Measurements from ENCODE around the gene ESRRA. TPM values are rescaled to one million over a fixed set of nuclear protein-coding genes. Genes with fewer than 3 reads are reported as not detected.

Gene ESRRA
- total and polyA plus RNA-seq, 10 donors, result 24.0 to 56.5 (median 43.2) TPM

- Histone ChIP-seq H3K9me3 (no peaks in the 10 kb centered on the region), H3K36me3 (no peaks in the 10 kb centered on the region), H3K27me3 (replicated peaks in 1 of 7) (peaks cover 9 to 84% (median 69%) of the 10 kb centered on the region in 7 donors), H3K4me1 (peaks cover 22 to 60% (median 32%) of the 10 kb centered on the region in 6 donors), H3K4me3 (peak overlapping the region in 7 of 8 donors; percentile 13 to 67 (median 28)), H3K27ac (peak overlapping the region in 1 of 8 donors; percentile 16)
- DNase-seq, result peak; percentile 84
- intact Hi-C loops (cut with DNase I; ENCODE audit: low total_unique reads), result no loop called here
- TF ChIP-seq CTCF (IDR thresholded peaks at IDR 0.05 in 8 of 11, conservative IDR thresholded peaks at IDR 0.05 in 3 of 11) (no peak), POLR2AphosphoS5 (IDR thresholded peaks at IDR 0.05) (peak in 2 of 3 donors; percentile 38 to 58), POLR2A (IDR thresholded peaks at IDR 0.05) (no peak)
- 3 to 9% (median 4%) methylated on average over 11 to 60 of the region's 60 CpGs for WGBS, 5 donors
These were observed 6.1 kb upstream of the ESRRA start for GRCh38 chr11:64298966-64299846.

GRCh38 chr11:64299847-64300648, 5.3 kb upstream of the ESRRA start, which contains the start of gene CATSPERZ:
TSS of gene CATSPERZ (plus strand) at chr11:64300358. CDS start at chr11:64300411, 53 bp downstream.
- Histone ChIP-seq H3K36me3 (no peaks in the 10 kb centered on the region), H3K9me3 (no peaks in the 10 kb centered on the region), H3K4me1 (peaks cover 28 to 65% (median 35%) of the 10 kb centered on the region in 6 donors), H3K27me3 (replicated peaks in 1 of 7) (peaks cover 9 to 75% (median 62%) of the 10 kb centered on the region in 7 donors), H3K4me3 (peak within 1 kb of the TSS in 7 of 8 donors; percentile 13 to 67 (median 31)), H3K27ac (peak within 1 kb of the TSS in 1 of 8 donors; percentile 17)
- no peak for DNase-seq
- intact Hi-C loops (cut with DNase I; ENCODE audit: low total_unique reads), result loop anchor here (5.0 kb wide), 1 partner anchor 98 kb away; no protein-coding TSS in a partner anchor
- TF ChIP-seq POLR2A (IDR thresholded peaks at IDR 0.05) (no peak), POLR2AphosphoS5 (IDR thresholded peaks at IDR 0.05) (no peak), CTCF (IDR thresholded peaks at IDR 0.05 in 8 of 11, conservative IDR thresholded peaks at IDR 0.05 in 3 of 11) (no peak)
- WGBS, 5 donors, result 3 to 6% (median 5%) methylated on average over 39 to 54 of the region's 54 CpGs

GRCh38 chr11:64303109-64304031, 2.0 kb upstream of the ESRRA start:
- H3K4me1 ChIP-seq, result peaks cover 42 to 77% (median 48%) of the 10 kb centered on the region in 6 donors
- TF ChIP-seq POLR2A (IDR thresholded peaks at IDR 0.05) (no peak), POLR2AphosphoS5 (IDR thresholded peaks at IDR 0.05) (no peak), CTCF (IDR thresholded peaks at IDR 0.05 in 8 of 11, conservative IDR thresholded peaks at IDR 0.05 in 3 of 11) (no peak)
- 75 to 87% (median 84%) methylated on average over 13 of the region's 13 CpGs for WGBS, 5 donors
- intact Hi-C loops (cut with DNase I; ENCODE audit: low total_unique reads), result loop anchor here (5.0 kb wide), 1 partner anchor 101 kb away; no protein-coding TSS in a partner anchor
- peak overlapping the region in 2 of 8 donors; percentile 79 to 89 for H3K4me3 ChIP-seq
- peaks cover 0 to 14% (median 0%) of the 10 kb centered on the region in 6 donors for H3K36me3 ChIP-seq
- peaks cover 3 to 42% (median 30%) of the 10 kb centered on the region in 7 donors for H3K27me3 ChIP-seq (replicated peaks in 1 of 7)
- peak overlapping the region in 5 of 8 donors; percentile 93 to 98 (median 97) for H3K27ac ChIP-seq
- no peaks in the 10 kb centered on the region for H3K9me3 ChIP-seq
- no peak for DNase-seq
